ENCODE measurements around the gene ADAMTS13. TPM values are rescaled to one million over a fixed set of nuclear protein-coding genes. Genes with fewer than 3 reads are reported as not detected.
A peak's percentile ranks its signal among the peaks of the same experiment; 100 is the strongest.

ADAMTS13 gene
- total RNA-seq, 4 donors from 2014 or later, result 1.8 to 4.9 (median 3.8) TPM; not detected in 1

DNA sequence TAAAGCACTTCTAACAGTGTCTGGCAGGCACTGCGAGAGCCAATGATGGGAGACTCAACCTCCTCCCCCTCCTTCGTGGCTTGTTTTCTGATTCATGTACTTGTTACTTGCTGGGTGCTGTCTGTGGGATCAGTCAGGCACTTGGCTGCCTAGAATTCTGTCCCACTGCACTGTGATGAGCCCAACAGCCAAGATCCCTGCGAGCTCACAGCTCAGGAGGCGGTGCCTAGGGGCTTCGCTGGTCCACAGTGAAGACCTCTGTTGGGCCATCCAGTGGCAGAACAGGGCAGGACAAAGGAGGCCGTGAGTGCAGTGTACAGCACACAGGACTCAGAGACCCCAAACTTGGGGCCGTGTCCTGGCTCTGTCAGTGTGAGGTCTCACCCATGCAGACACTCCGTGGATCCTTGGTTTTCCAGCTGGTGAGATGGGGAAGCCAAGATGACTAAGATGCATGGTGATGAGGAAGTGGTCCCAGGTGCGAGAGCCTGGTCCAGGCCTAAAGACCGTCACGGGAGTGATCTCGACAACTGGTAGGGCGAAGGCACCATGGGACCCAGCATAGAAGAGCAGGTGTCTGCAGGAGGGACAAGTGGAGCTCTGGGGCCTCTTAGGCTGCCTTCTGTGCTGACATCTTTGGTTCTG is 83.1 kb downstream of the ADAMTS13 start:
- no peak for TF ChIP-seq POLR2A (IDR thresholded peaks at IDR 0.05)
- TF ChIP-seq, protein P1, sequence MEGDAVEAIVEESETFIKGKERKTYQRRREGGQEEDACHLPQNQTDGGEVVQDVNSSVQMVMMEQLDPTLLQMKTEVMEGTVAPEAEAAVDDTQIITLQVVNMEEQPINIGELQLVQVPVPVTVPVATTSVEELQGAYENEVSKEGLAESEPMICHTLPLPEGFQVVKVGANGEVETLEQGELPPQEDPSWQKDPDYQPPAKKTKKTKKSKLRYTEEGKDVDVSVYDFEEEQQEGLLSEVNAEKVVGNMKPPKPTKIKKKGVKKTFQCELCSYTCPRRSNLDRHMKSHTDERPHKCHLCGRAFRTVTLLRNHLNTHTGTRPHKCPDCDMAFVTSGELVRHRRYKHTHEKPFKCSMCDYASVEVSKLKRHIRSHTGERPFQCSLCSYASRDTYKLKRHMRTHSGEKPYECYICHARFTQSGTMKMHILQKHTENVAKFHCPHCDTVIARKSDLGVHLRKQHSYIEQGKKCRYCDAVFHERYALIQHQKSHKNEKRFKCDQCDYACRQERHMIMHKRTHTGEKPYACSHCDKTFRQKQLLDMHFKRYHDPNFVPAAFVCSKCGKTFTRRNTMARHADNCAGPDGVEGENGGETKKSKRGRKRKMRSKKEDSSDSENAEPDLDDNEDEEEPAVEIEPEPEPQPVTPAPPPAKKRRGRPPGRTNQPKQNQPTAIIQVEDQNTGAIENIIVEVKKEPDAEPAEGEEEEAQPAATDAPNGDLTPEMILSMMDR (IDR thresholded peaks at IDR 0.05), result no peak
- peak overlapping the region in 1 of 2 donors; percentile 21 for H3K27ac ChIP-seq
- no peak for DNase-seq
- no peak overlapping the region for H3K4me3 ChIP-seq
- intact Hi-C loops (cut with DNase I; ENCODE audit: low total_unique reads), result no loop called here
- H3K9me3 ChIP-seq, result peaks cover 0 to 12% of the 10 kb centered on the region in 2 donors
- peaks cover 0 to 18% of the 10 kb centered on the region in 2 donors for H3K4me1 ChIP-seq
- no peaks in the 10 kb centered on the region for H3K27me3 ChIP-seq
- H3K36me3 ChIP-seq, result no peaks in the 10 kb centered on the region

DNA sequence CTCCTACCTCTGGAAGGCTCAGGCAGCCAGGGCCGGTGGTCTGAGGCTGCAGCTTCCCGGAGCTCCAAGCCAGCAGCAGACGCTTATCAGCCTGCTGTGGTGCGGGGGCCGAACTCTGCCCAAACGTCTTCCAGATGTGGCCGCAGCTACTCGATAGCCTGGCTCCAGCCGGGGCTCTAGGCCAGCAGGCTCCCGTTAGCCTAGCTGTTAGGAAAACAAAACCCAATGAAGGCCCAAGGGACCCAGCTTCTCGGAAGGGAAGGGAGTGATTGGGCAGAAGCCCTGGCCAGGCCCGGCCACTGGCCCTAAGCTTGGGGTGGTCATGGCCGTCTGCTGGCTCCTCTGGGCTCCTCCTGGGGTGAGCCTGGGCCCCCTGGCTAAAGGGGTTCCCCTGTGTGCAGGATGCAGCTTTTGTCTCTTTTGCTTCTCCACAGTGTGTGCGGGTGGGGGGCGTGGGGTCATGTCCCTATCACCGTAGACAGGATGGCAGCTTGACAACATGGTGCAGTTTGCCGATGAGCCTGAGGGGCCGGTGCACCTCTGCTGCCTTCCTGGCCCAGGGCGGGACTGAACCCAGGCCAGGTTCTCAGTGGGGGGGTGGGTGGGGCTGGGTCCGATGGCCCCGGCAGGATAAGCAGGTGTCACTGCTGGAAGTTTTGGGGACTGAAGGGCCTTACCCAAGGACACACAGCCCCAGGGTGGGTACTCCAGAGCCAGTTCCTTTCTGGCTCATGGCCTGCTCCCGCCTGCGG is 83.9 kb downstream of the ADAMTS13 start:
- TF ChIP-seq POLR2A (IDR thresholded peaks at IDR 0.05), result no peak
- Histone ChIP-seq H3K4me1 (peaks cover 0 to 18% of the 10 kb centered on the region in 2 donors), H3K9me3 (peaks cover 0 to 12% of the 10 kb centered on the region in 2 donors), H3K4me3 (no peak overlapping the region), H3K27ac (peak overlapping the region in 1 of 2 donors; percentile 21), H3K36me3 (no peaks in the 10 kb centered on the region), H3K27me3 (no peaks in the 10 kb centered on the region)
- intact Hi-C loops (cut with DNase I; ENCODE audit: low total_unique reads), result no loop called here
- DNase-seq, result peak; percentile 41 to 69

DNA sequence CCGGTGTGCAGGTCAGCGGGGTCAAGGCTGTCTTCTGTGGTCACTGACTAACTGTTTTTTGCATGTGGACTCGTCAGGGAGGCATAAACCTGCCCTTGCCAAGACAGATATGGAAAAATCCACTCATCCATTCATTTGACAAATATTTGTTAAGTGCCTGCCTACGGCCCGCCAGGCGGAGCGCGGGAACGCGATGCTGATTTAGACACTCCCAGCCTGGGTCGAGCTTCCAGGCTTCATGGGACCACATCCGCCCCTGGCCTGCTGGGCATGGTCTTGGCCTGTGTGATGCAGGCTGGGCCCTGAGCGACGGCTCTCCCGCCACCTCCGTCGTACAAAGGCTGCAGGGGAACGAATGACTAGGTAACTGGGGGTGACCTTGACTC is 84.5 kb downstream of the ADAMTS13 start:
- H3K4me1 ChIP-seq, result peaks cover 0 to 18% of the 10 kb centered on the region in 2 donors
- DNase-seq, result peak in 1 of 2 donors; percentile 43
- H3K4me3 ChIP-seq, result no peak overlapping the region
- peaks cover 0 to 12% of the 10 kb centered on the region in 2 donors for H3K9me3 ChIP-seq
- intact Hi-C loops (cut with DNase I; ENCODE audit: low total_unique reads), result no loop called here
- H3K27me3 ChIP-seq, result no peaks in the 10 kb centered on the region
- H3K36me3 ChIP-seq, result no peaks in the 10 kb centered on the region
- no peak overlapping the region for H3K27ac ChIP-seq
- no peak for TF ChIP-seq POLR2A (IDR thresholded peaks at IDR 0.05)
- TF ChIP-seq, protein P1 (IDR thresholded peaks at IDR 0.05), result no peak

DNA sequence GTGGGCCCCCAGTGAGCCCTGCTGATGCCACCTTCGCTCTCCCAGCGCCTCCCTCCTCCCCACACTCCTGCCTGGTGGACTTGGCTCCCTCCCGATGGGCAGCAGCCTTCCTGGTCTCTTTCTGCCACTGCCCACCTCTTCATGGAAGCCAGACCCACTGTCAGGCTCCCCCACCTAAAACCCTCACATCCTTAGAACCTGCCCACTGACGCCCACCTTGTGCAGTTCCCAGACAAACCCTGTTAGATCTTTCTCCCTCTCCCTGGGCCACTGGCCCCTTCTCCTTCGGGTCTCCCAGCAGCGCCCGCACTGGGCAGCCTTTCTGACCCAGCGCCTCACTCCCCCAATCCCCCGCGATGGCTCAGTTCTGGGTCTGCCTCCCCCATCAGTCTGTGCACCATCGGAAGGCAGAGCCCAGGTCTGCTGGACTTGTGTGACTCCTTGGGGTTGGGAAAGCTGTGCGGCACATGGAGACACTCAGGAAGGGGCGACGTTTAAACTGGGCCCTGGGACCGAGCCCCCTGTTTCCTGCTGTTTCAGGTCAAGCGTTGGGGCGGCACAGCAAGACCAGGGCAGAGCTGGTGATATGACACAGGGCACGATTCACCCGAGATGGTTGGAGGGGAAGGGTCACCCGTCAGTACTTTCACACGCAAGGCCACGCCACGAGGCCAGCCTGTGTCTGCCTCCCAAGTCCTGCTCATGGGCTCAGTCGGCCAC is 85.2 kb downstream of the ADAMTS13 start:
- H3K9me3 ChIP-seq, result peaks cover 0 to 5% of the 10 kb centered on the region in 2 donors
- no peaks in the 10 kb centered on the region for H3K27me3 ChIP-seq
- peaks cover 0 to 18% of the 10 kb centered on the region in 2 donors for H3K4me1 ChIP-seq
- intact Hi-C loops (cut with DNase I; ENCODE audit: low total_unique reads), result no loop called here
- no peak overlapping the region for H3K4me3 ChIP-seq
- TF ChIP-seq, protein P1 (IDR thresholded peaks at IDR 0.05), result no peak
- no peak for TF ChIP-seq POLR2A (IDR thresholded peaks at IDR 0.05)
- H3K36me3 ChIP-seq, result no peaks in the 10 kb centered on the region
- H3K27ac ChIP-seq, result no peak overlapping the region
- DNase-seq, result no peak

DNA sequence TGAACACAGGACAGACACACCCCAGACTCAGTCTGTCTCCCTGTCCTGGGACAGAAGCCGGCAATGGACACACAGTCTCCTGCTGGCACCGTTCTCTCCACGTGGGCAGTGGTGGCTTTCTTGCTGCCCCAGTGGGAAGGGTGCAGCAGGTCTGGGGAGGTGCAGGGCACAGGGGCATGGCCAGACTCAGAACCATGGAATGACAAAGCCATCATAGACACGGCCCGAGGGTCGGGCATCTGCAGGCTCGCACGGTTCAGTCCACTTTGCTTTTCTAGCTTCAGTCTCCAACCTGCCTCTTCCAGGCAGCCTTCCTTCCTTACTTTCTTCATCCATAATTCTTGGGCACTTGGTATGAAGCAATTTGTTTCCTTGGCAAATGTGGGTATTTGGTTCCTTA is 85.9 kb downstream of the ADAMTS13 start:
- H3K27ac ChIP-seq, result no peak overlapping the region
- no peaks in the 10 kb centered on the region for H3K27me3 ChIP-seq
- no peaks in the 10 kb centered on the region for H3K9me3 ChIP-seq
- H3K4me1 ChIP-seq, result peaks cover 0 to 18% of the 10 kb centered on the region in 2 donors
- intact Hi-C loops (cut with DNase I; ENCODE audit: low total_unique reads), result no loop called here
- no peak overlapping the region for H3K4me3 ChIP-seq
- H3K36me3 ChIP-seq, result no peaks in the 10 kb centered on the region
- no peak for DNase-seq
- TF ChIP-seq, protein P1 (IDR thresholded peaks at IDR 0.05), result no peak
- TF ChIP-seq POLR2A (IDR thresholded peaks at IDR 0.05), result no peak

Other genes starting within 250 kb of the ADAMTS13 start
- gene OBP2B, start 213.1 kb upstream of the ADAMTS13 start, total RNA-seq, result not detected
- gene ABO, start 147.2 kb upstream of the ADAMTS13 start, total RNA-seq, result 1 to 10 TPM in 1 of 4 donors, under 1 TPM in 3; 0.29 to 6.1 (median 0.59) TPM
- gene SURF6, start 86.2 kb upstream of the ADAMTS13 start, total RNA-seq, result 10 to 100 TPM in 3 of 4 donors, 1 to 10 TPM in 1; 2.9 to 19.3 (median 17.2) TPM
- 10 to 100 TPM in 3 of 4 donors, 1 to 10 TPM in 1; 10.0 to 41.0 (median 30.9) TPM for gene MED22, start 74.2 kb upstream of the ADAMTS13 start, total RNA-seq
- gene RPL7A, start 74.1 kb upstream of the ADAMTS13 start, total RNA-seq, result 1,000 to 10,000 TPM; 1,745 to 3,005 (median 2,502) TPM
- 10 to 100 TPM; 13.0 to 34.7 (median 24.4) TPM for gene SURF1, start 65.9 kb upstream of the ADAMTS13 start, total RNA-seq
- gene SURF2, start 65.8 kb upstream of the ADAMTS13 start, total RNA-seq, result 10 to 100 TPM in 1 of 4 donors, 1 to 10 TPM in 1, under 1 TPM in 1, not detected in 1; 0.51 to 15.3 (median 5.9) TPM
- gene SURF4, start 46.3 kb upstream of the ADAMTS13 start, total RNA-seq, result 100 to 1,000 TPM in 2 of 4 donors, 10 to 100 TPM in 2; 74.7 to 262 (median 108) TPM
- gene STKLD1, start 46.0 kb upstream of the ADAMTS13 start, total RNA-seq, result 1 to 10 TPM in 2 of 4 donors, under 1 TPM in 1, not detected in 1; 0.88 to 1.7 (median 1.5) TPM
- gene REXO4, start 4.4 kb upstream of the ADAMTS13 start, total RNA-seq, result 10 to 100 TPM in 3 of 4 donors, 1 to 10 TPM in 1; 6.4 to 25.0 (median 20.2) TPM
- 10 to 100 TPM in 1 of 4 donors, 1 to 10 TPM in 3; 2.3 to 21.6 (median 5.2) TPM for gene CACFD1, start 37.6 kb downstream of the ADAMTS13 start, total RNA-seq
- gene SLC2A6, start 56.7 kb downstream of the ADAMTS13 start, total RNA-seq, result 10 to 100 TPM in 1 of 4 donors, 1 to 10 TPM in 1, under 1 TPM in 2; 0.26 to 11.5 (median 2.1) TPM
- gene MYMK, start 102.6 kb downstream of the ADAMTS13 start, total RNA-seq, result not detected
- 1 to 10 TPM in 2 of 4 donors, under 1 TPM in 1, not detected in 1; 0.26 to 3.0 (median 2.4) TPM for gene ADAMTSL2, start 112.3 kb downstream of the ADAMTS13 start, total RNA-seq
- gene FAM163B, start 187.0 kb downstream of the ADAMTS13 start, total RNA-seq, result not detected
- 1 to 10 TPM in 1 of 4 donors, not detected in 3; 1.3 TPM for gene DBH, start 214.0 kb downstream of the ADAMTS13 start, total RNA-seq